HEK293 (cell line): ENCODE results near the gene CREBBP.
A peak's percentile ranks its signal among the peaks of the same experiment; 100 is the strongest.

Experiments used
- CTCF ChIA-PET: fragments of 350-600 bp; formaldehyde crosslinking; extraction: SDS; loops from one replicate; lab custom pipeline; 2021; ENCODE audit warnings: antibody characterized with exemption; lab: Yijun Ruan, JAX
- POLR2A ChIA-PET: fragments of 300-600 bp; formaldehyde crosslinking; extraction: SDS; loops from one replicate; lab custom pipeline; 2020; ENCODE audit warnings: antibody characterized with exemption, inconsistent platforms; lab: Yijun Ruan, JAX
- H3K27ac ChIP-seq: fragments of 200-500 bp; sonication (Bioruptor generic); 2 replicates; pipeline ENCODE4 v1.5.1; 2014; ENCODE audit warnings: low read depth, low read length, control low read depth, inconsistent platforms; ENCODE audit errors: extremely low read depth
- H3K36me3 ChIP-seq, 2 experiments: fragments of 200-500 bp in 1 of 2; sonication (Bioruptor generic) in 1 of 2; 1 replicate in 1 of 2; 2 replicates in 1 of 2; pipeline ENCODE4 v1.5.1; 2014 to 2017; ENCODE audit warnings: inconsistent platforms in 2 of 2, low read length in 2 of 2; ENCODE audit not compliant: control insufficient read depth in 2 of 2, insufficient read depth in 1 of 2
- H3K4me1 ChIP-seq: fragments of 200-500 bp; sonication (Bioruptor generic); 2 replicates; pipeline ENCODE4 v1.5.1; 2014; ENCODE audit warnings: mild to moderate bottlenecking, low read length, inconsistent platforms; ENCODE audit not compliant: control insufficient read depth, insufficient read depth
- H3K4me3 ChIP-seq: 2 replicates; pipeline ENCODE4 v1.5.1; 2011; ENCODE audit warnings: low read depth, mild to moderate bottlenecking, control low read depth, low read length, moderate library complexity
- H3K9me3 ChIP-seq: fragments of 200-500 bp; sonication (Bioruptor generic); 2 replicates; pipeline ENCODE4 v1.5.1; 2014; ENCODE audit warnings: low read depth, low read length, inconsistent platforms; ENCODE audit not compliant: control insufficient read depth, insufficient read depth
- EGR2 ChIP-seq: fragments of 450-650 bp; formaldehyde crosslinking; IDR thresholded peaks from 2 replicates; pipeline ENCODE4 v1.5.1; 2016; ENCODE audit warnings: low read depth, missing biosample characterization, missing genetic modification characterization
- HOXD13 ChIP-seq: sonication (generic); formaldehyde crosslinking; IDR thresholded peaks from 2 replicates; pipeline ENCODE4 v1.8.0; 2022; ENCODE audit warnings: missing genetic modification reagents, borderline replicate concordance
- OSR2 ChIP-seq: fragments of 450-650 bp; formaldehyde crosslinking; IDR thresholded peaks from 2 replicates; pipeline ENCODE4 v1.5.1; 2016; ENCODE audit warnings: missing biosample characterization, missing genetic modification characterization
- PRDM10 ChIP-seq: fragments of 450-650 bp; formaldehyde crosslinking; IDR thresholded peaks from 2 replicates; pipeline ENCODE4 v1.5.1; 2016; ENCODE audit warnings: missing biosample characterization, missing genetic modification characterization
- WT1 ChIP-seq: fragments of 450-650 bp; formaldehyde crosslinking; IDR thresholded peaks from 2 replicates; pipeline ENCODE4 v1.5.1; 2016; ENCODE audit warnings: missing biosample characterization, missing genetic modification characterization
- ZBTB11 ChIP-seq: fragments of 450-650 bp; formaldehyde crosslinking; conservative IDR thresholded peaks from 2 replicates; pipeline ENCODE4 v1.5.1; 2016; ENCODE audit warnings: low read depth, missing biosample characterization, missing genetic modification characterization
- ZBTB20 ChIP-seq: fragments of 450-650 bp; formaldehyde crosslinking; IDR thresholded peaks from 2 replicates; pipeline ENCODE4 v1.5.1; 2016; ENCODE audit warnings: missing biosample characterization, missing genetic modification characterization
- ZNF274 ChIP-seq, 2 experiments: fragments of 200-500 bp in 1 of 2; fragments of 450-650 bp in 1 of 2; sonication (Bioruptor generic) in 1 of 2; formaldehyde crosslinking in 1 of 2; IDR thresholded peaks; 2 replicates each; pipeline versions ENCODE4 v1.5.1 to v1.6.1; 2014 to 2016; ENCODE audit warnings: borderline replicate concordance in 1 of 2, inconsistent platforms in 1 of 2, low read length in 1 of 2, missing biosample characterization in 1 of 2, missing genetic modification characterization in 1 of 2
- ZNF335 ChIP-seq: fragments of 450-650 bp; formaldehyde crosslinking; conservative IDR thresholded peaks from 2 replicates; pipeline ENCODE4 v1.5.1; 2016; ENCODE audit warnings: missing biosample characterization, missing genetic modification characterization
- ZNF366 ChIP-seq: fragments of 450-650 bp; formaldehyde crosslinking; conservative IDR thresholded peaks from 2 replicates; pipeline ENCODE4 v1.5.1; 2016; ENCODE audit warnings: missing biosample characterization, missing genetic modification characterization
- ZNF37A ChIP-seq: fragments of 450-650 bp; IDR thresholded peaks from 2 replicates; pipeline ENCODE4 v1.5.1; 2018; ENCODE audit warnings: missing biosample characterization, missing genetic modification characterization
- ZNF621 ChIP-seq: fragments of 450-650 bp; formaldehyde crosslinking; IDR thresholded peaks from 2 replicates; pipeline ENCODE4 v1.5.1; 2017; ENCODE audit warnings: missing biosample characterization, missing genetic modification characterization
- ZNF626 ChIP-seq: fragments of 450-650 bp; sonication (Bioruptor Pico); formaldehyde crosslinking; IDR thresholded peaks from 2 replicates; pipeline ENCODE4 v1.5.1; 2018; ENCODE audit warnings: missing biosample characterization, missing genetic modification characterization, inconsistent platforms
- ZNF645 ChIP-seq: fragments of 450-650 bp; formaldehyde crosslinking; IDR thresholded peaks from 2 replicates; pipeline ENCODE4; 2016; ENCODE audit warnings: missing biosample characterization, missing genetic modification characterization
- ZNF677 ChIP-seq: fragments of 450-650 bp; IDR thresholded peaks from 2 replicates; pipeline ENCODE4 v1.5.0; 2018; ENCODE audit warnings: missing biosample characterization, mild to moderate bottlenecking, missing genetic modification characterization, moderate library complexity
- ZNF830 ChIP-seq: fragments of 450-650 bp; IDR thresholded peaks from 2 replicates; pipeline ENCODE4 v1.5.0; 2018; ENCODE audit warnings: missing biosample characterization, missing genetic modification characterization, low read depth, mild to moderate bottlenecking, moderate library complexity

Gene CREBBP

GRCh38 chr16:3792472-3793012, 88.0 kb downstream of the CREBBP start:
- ChIA-PET CTCF (no interaction called here), POLR2A (no interaction called here)
- Histone ChIP-seq H3K4me1 (peaks cover 8% of the 10 kb centered on the region), H3K4me3 (no peak overlapping the region), H3K9me3 (no peaks in the 10 kb centered on the region), H3K36me3 (peaks cover 2 to 50% of the 10 kb centered on the region in 2 experiments; a peak in 2 of 3 replicates), H3K27ac (no peak overlapping the region)
- TF ChIP-seq PRDM10 (tag by site-specific recombination): peak; percentile 62
- no peak for TF ChIP-seq ZNF621
- TF ChIP-seq, all 188 proteins: peak for 1

GRCh38 chr16:3791701-3792100, 88.8 kb downstream of the CREBBP start:
- H3K36me3 ChIP-seq: peaks cover 4 to 54% of the 10 kb centered on the region in 2 experiments; a peak in 2 of 3 replicates
- H3K9me3 ChIP-seq: no peaks in the 10 kb centered on the region
- no peak overlapping the region for H3K4me3 ChIP-seq
- POLR2A ChIA-PET: no interaction called here
- H3K27ac ChIP-seq: no peak overlapping the region
- TF ChIP-seq ZNF645 (no peak), EGR2 (tag by site-specific recombination) (peak; percentile 44; the same call in 1 of the 2 replicates)
- H3K4me1 ChIP-seq: peaks cover 5% of the 10 kb centered on the region; the same call in 1 of the 2 replicates
- CTCF ChIA-PET: interaction anchor here (0.6 kb wide), 2 partner anchors 10 to 113 kb away, joined by 3 read pairs; no protein-coding TSS in a partner anchor

- H3K9me3 ChIP-seq: no peaks in the 10 kb centered on the region
- no peaks in the 10 kb centered on the region for H3K4me1 ChIP-seq
- no peak overlapping the region for H3K4me3 ChIP-seq
- TF ChIP-seq ZNF37A: no peak
- TF ChIP-seq ZNF626 (tag by site-specific recombination): no peak
- no peak for TF ChIP-seq ZNF335 (tag by site-specific recombination)
- TF ChIP-seq HOXD13: no peak
- TF ChIP-seq ZNF274 (IDR thresholded peaks at IDR 0.05; ENCODE audit: low read length): no peak
- TF ChIP-seq ZNF274 (tag by site-specific recombination; IDR thresholded peaks at IDR 0.05; ENCODE audit: borderline replicate concordance): no peak
- TF ChIP-seq, all 188 proteins: peak for 0
- ChIA-PET CTCF (interaction anchor here (0.6 to 0.9 kb wide), 2 partner anchors 8 to 24 kb away, joined by 5 to 6 read pairs; no protein-coding TSS in a partner anchor), POLR2A (no interaction called here)
- no peak overlapping the region for H3K27ac ChIP-seq
- H3K36me3 ChIP-seq: peaks cover 4 to 70% of the 10 kb centered on the region in 2 experiments; a peak in 2 of 3 replicates
These were observed 91.0 kb downstream of the CREBBP start for GRCh38 chr16:3789375-3790099.

GRCh38 chr16:3788711-3789374, 91.7 kb downstream of the CREBBP start:
- peaks cover 4 to 73% of the 10 kb centered on the region in 2 experiments; a peak in 2 of 3 replicates for H3K36me3 ChIP-seq
- no peaks in the 10 kb centered on the region for H3K4me1 ChIP-seq
- no peaks in the 10 kb centered on the region for H3K9me3 ChIP-seq
- no peak overlapping the region for H3K27ac ChIP-seq
- CTCF ChIA-PET: no interaction called here
- no peak overlapping the region for H3K4me3 ChIP-seq
- TF ChIP-seq ZNF677 (no peak), ZBTB20 (tag by site-specific recombination) (peak; percentile 68), WT1 (tag by site-specific recombination) (no peak), ZNF366 (tag by site-specific recombination) (no peak), ZNF830 (tag by site-specific recombination) (no peak), ZBTB11 (tag by site-specific recombination) (no peak), OSR2 (tag by site-specific recombination) (no peak)
- TF ChIP-seq, all 188 proteins: peak for 1
- POLR2A ChIA-PET: no interaction called here
